Esophagus squamous epithelium (tissue), 5 donors: ENCODE measurements around the gene DLEU7. TPM values are rescaled to one million over a fixed set of nuclear protein-coding genes. Genes with fewer than 3 reads are reported as not detected.

Experiments used
- DNase-seq: peaks from one replicate; lab custom pipeline; 2025; lab: John Stamatoyannopoulos, UW
- H3K27ac ChIP-seq, 4 donors: fragments of 200-600 bp; sonication (generic); one replicate each; pipeline ENCODE4 v1.5.1; 2016 to 2019; ENCODE audit warnings: mild to moderate bottlenecking in 1 of 4
- H3K27me3 ChIP-seq, 4 donors: fragments of 200-600 bp; sonication (generic); 1 replicate in 3 of 4; 2 replicates in 1 of 4; pipeline versions ENCODE4 v1.5.1 to v1.6.0; 2017 to 2021; ENCODE audit warnings: antibody characterized with exemption in 1 of 4
- H3K36me3 ChIP-seq, 3 donors: fragments of 200-600 bp; sonication (generic); one replicate each; pipeline ENCODE4 v1.5.1; 2016 to 2019
- H3K4me1 ChIP-seq, 3 donors: fragments of 200-600 bp; sonication (generic); one replicate each; pipeline ENCODE4 v1.5.1; 2017 to 2019
- H3K4me3 ChIP-seq, 4 donors: fragments of 200-600 bp; sonication (generic); 1 replicate in 3 of 4; 2 replicates in 1 of 4; pipeline ENCODE4 v1.5.1; 2016 to 2019; ENCODE audit warnings: mild to moderate bottlenecking in 2 of 4, moderate library complexity in 1 of 4
- H3K9me3 ChIP-seq, 3 donors: fragments of 200-600 bp; sonication (generic); one replicate each; pipeline ENCODE4 v1.5.1; 2016 to 2019
- POLR2A ChIP-seq, 4 donors: fragments of 450-650 bp; IDR thresholded peaks; one replicate each; pipeline ENCODE4 v1.6.1; 2017; ENCODE audit warnings: antibody characterized with exemption in 4 of 4, mild to moderate bottlenecking in 4 of 4, moderate library complexity in 3 of 4
- WGBS, 2 donors: methylation state at CpG; one replicate each; pipeline ENCODE4 v1.1.5; 2018; 5-methylcytosine and 5-hydroxymethylcytosine counted together
- intact Hi-C: fragments of 100-400 bp; cut with DNase I; formaldehyde crosslinking; loops from one replicate; pipeline ENCODE4 v1.15.0; 2022
- total RNA-seq, 4 donors: library from RNA; depleted of rRNA; stranded (reverse); fragments of >200 nt; gene quantifications; one replicate each; pipeline ENCODE4 v1.1.0, GENCODE V29; 2016
- TF ChIP-seq, protein P1 (sequence below), 6 experiments: fragments of 450-650 bp in 4 of 6; fragments of 200-600 bp in 2 of 6; sonication (generic) in 2 of 6; IDR thresholded peaks; one replicate each; pipeline ENCODE4 v1.5.1; 2016 to 2019; ENCODE audit warnings: antibody characterized with exemption in 6 of 6, mild to moderate bottlenecking in 4 of 6, moderate library complexity in 4 of 6
- donor health status: DM: yes; HTN: yes; CAD: no.

The DLEU7 gene
- total RNA-seq, 4 donors from 2014 or later: not detected

DNA sequence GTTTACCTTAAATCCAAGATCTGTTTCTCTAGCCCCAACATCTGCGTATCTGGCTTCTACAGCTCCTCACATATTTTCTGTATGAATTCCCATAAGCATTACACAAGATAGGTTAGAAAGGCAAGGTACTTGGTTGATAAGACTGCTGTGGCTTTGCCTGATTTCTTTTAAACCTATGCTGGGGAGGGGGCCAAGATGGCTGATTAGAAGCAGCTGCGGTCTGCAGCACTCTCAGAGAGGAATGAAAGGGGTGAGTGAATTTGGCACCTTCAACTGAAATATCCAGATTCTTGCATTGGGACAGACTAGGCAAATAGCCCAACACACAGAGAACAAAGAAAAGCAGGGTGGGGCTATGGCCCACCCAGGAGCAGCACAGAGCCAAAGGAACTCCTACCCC is 12.2 kb upstream of the DLEU7 start:
- intact Hi-C loops: no loop called here
- no peak overlapping the region for H3K27ac ChIP-seq

DNA sequence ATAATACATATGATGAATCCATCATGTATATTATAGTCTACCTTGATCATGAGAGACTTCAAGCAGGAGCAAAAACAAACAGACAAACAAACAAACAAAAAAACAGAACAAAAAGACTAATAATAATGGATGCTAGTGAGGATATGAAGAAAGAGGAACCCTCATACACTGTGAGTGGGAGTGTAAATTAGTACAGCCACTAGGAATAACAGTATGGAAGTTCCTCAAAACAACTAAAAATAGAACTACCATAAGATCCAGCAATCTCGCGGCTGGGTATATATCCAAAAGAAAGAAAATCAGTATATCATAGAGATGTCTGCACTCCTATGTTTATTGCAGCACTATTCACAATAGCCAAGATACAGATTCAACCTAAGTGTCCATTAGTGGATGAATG is 7.0 kb upstream of the DLEU7 start:
- no peak for DNase-seq
- Histone ChIP-seq H3K9me3 (no peaks in the 10 kb centered on the region), H3K27me3 (peaks cover 0 to 4% (median 0%) of the 10 kb centered on the region in 4 donors), H3K27ac (no peak overlapping the region), H3K4me3 (no peak overlapping the region), H3K36me3 (no peaks in the 10 kb centered on the region), H3K4me1 (no peaks in the 10 kb centered on the region)
- 78 to 84% methylated on average over 2 of the region's 2 CpGs for WGBS, 2 donors
- no peak for TF ChIP-seq POLR2A (IDR thresholded peaks at IDR 0.05)
- TF ChIP-seq, protein P1, sequence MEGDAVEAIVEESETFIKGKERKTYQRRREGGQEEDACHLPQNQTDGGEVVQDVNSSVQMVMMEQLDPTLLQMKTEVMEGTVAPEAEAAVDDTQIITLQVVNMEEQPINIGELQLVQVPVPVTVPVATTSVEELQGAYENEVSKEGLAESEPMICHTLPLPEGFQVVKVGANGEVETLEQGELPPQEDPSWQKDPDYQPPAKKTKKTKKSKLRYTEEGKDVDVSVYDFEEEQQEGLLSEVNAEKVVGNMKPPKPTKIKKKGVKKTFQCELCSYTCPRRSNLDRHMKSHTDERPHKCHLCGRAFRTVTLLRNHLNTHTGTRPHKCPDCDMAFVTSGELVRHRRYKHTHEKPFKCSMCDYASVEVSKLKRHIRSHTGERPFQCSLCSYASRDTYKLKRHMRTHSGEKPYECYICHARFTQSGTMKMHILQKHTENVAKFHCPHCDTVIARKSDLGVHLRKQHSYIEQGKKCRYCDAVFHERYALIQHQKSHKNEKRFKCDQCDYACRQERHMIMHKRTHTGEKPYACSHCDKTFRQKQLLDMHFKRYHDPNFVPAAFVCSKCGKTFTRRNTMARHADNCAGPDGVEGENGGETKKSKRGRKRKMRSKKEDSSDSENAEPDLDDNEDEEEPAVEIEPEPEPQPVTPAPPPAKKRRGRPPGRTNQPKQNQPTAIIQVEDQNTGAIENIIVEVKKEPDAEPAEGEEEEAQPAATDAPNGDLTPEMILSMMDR (IDR thresholded peaks at IDR 0.05): no peak
- intact Hi-C loops: no loop called here

More for the DNA sequence above, 12.2 kb upstream of the DLEU7 start:
- Histone ChIP-seq H3K9me3 (peaks cover 0 to 16% (median 12%) of the 10 kb centered on the region in 3 donors), H3K4me1 (no peaks in the 10 kb centered on the region), H3K4me3 (no peak overlapping the region), H3K36me3 (no peaks in the 10 kb centered on the region), H3K27me3 (peaks cover 0 to 9% (median 0%) of the 10 kb centered on the region in 4 donors)
- WGBS, 2 donors: 80 to 88% methylated on average over 2 of the region's 2 CpGs
- TF ChIP-seq, protein P1 (IDR thresholded peaks at IDR 0.05): no peak
- no peak for TF ChIP-seq POLR2A (IDR thresholded peaks at IDR 0.05)
- DNase-seq: no peak

DNA sequence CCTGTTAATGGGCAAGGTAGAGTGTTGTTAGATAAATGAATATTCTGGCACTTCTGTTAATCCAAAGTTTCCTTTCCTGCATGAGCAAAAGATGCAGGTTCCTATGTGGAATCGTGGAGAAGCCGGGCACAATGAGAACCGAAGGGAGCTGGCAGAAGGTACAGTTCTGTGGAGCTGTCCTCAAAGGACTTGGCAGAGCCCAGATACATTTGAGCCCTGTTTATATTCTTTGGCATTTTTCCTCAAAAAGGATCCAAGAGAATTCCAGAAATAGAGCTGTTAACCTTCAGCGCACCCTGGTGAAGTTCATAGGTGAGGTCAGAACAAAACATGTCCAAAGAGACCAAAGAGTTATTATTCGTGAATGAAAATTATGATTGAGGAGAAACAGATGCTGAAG is 4.0 kb upstream of the DLEU7 start:
- Histone ChIP-seq H3K9me3 (no peaks in the 10 kb centered on the region), H3K36me3 (no peaks in the 10 kb centered on the region), H3K4me1 (peaks cover 7 to 15% (median 8%) of the 10 kb centered on the region in 3 donors), H3K27me3 (peaks cover 0 to 20% (median 5%) of the 10 kb centered on the region in 4 donors), H3K27ac (no peak overlapping the region), H3K4me3 (no peak overlapping the region)
- intact Hi-C loops: no loop called here
- 74 to 94% methylated on average over 5 of the region's 5 CpGs for WGBS, 2 donors
- TF ChIP-seq, protein P1 (IDR thresholded peaks at IDR 0.05): no peak
- no peak for TF ChIP-seq POLR2A (IDR thresholded peaks at IDR 0.05)
- DNase-seq: no peak

DNA sequence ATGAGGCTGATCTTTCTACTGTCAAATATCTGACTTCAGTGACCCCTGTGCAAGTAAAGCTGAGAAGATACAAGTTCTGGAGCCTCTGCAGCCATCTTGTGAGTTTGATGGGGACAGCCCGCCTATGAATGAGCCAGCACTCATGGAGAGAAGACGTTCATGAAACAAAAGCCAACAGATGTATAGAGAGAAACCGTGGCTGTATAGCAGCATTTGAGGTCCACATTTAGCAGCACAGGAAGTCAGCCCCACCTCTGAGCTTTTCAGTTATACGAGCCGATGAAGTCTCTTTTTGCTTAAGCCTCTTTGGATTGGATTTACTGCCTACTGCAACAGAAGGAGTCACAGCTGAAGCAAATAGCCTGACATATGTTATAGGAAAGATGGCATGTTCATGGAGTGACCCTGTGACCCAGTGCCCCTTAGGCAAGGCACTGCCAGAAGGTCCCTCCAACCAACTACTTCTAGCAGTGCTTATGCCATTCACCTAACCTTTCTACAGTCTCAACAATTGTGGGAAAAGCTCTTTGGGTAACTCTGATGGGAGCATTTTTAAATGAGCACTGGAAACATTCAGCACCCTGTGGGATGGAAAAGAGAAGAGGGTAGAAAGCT is 3.5 kb upstream of the DLEU7 start:
- intact Hi-C loops: no loop called here
- H3K9me3 ChIP-seq: no peaks in the 10 kb centered on the region
- H3K27me3 ChIP-seq: peaks cover 0 to 26% (median 5%) of the 10 kb centered on the region in 4 donors
- no peak overlapping the region for H3K4me3 ChIP-seq
- no peak overlapping the region for H3K27ac ChIP-seq
- DNase-seq: no peak
- peaks cover 7 to 15% (median 8%) of the 10 kb centered on the region in 3 donors for H3K4me1 ChIP-seq
- no peak for TF ChIP-seq POLR2A (IDR thresholded peaks at IDR 0.05)
- TF ChIP-seq, protein P1 (IDR thresholded peaks at IDR 0.05): no peak
- H3K36me3 ChIP-seq: no peaks in the 10 kb centered on the region
- 55 to 75% methylated on average over 5 of the region's 5 CpGs for WGBS, 2 donors

DNA sequence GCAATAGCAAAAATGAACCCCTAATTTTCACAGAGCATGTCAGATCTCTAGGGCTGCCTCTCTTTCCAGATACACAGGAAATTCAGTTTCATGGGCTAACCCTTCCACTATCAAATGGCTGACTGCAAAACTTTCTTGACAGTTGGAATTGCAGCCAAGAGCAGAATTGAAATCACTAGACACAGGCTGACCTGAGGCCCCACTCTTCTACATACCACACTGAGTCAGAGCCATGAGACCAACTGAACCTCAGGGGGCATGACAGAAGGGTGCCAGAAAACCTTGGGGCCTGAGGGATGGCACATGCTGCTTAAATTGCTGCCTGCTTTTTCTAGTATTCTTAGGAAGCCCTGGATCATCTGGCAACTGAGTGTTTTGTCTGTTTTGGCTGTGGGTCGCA is 1.7 kb upstream of the DLEU7 start:
- Histone ChIP-seq H3K4me1 (peaks cover 7 to 15% (median 8%) of the 10 kb centered on the region in 3 donors), H3K4me3 (no peak overlapping the region), H3K36me3 (no peaks in the 10 kb centered on the region), H3K27me3 (peaks cover 0 to 43% (median 5%) of the 10 kb centered on the region in 4 donors), H3K9me3 (no peaks in the 10 kb centered on the region), H3K27ac (no peak overlapping the region)
- intact Hi-C loops: no loop called here
- WGBS, 2 donors: 90 to 92% methylated on average over 1 of the region's 1 CpG
- TF ChIP-seq POLR2A (IDR thresholded peaks at IDR 0.05): no peak
- TF ChIP-seq, protein P1 (IDR thresholded peaks at IDR 0.05): no peak
- DNase-seq: no peak
